B cell (primary cell): ENCODE results near the gene RPL29.

Experiments used
- EZH2 ChIP-seq: IDR thresholded peaks from 2 replicates; pipeline ENCODE4 v1.6.1; 2012; ENCODE audit warnings: borderline replicate concordance, low read depth, mild to moderate bottlenecking, moderate library complexity, low read length; ENCODE audit not compliant: insufficient read depth, poor library complexity, severe bottlenecking
- TF ChIP-seq, protein P1 (sequence below): fragments of 200-600 bp; IDR thresholded peaks from one replicate; pipeline ENCODE4 v1.8.0; 2022; ENCODE audit warnings: antibody characterized with exemption, mild to moderate bottlenecking

DNA sequence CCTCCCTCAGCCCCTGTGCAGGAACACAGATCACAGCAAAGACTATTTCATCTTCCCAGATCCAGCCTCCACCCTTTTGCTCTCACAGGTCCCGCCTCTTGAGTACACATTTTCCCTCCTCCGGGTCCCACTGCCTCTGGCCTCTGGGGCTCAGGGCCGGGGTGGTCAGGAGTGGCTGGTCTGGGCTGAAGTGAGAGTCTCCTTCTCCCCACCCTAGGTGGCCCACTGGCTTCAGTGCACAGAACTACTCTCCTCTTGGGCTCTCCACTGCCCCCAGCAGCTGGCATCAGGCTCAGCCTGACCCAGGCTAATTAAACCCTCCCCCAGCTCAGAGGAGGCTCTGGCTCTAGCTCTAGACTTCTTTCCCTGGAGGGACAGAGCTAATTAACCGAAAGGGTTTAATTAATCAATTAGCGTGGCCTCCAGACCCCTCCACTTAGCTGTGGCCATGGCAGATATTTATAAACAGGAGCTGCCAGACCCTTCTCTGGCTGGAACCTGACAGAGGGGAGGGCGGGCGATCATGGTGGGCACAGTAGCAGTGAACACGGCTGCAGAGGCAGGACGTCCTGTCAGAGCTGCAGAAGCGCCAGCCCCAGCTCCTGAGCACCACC, 45.5 kb upstream of the RPL29 start:
- TF ChIP-seq, protein P1, sequence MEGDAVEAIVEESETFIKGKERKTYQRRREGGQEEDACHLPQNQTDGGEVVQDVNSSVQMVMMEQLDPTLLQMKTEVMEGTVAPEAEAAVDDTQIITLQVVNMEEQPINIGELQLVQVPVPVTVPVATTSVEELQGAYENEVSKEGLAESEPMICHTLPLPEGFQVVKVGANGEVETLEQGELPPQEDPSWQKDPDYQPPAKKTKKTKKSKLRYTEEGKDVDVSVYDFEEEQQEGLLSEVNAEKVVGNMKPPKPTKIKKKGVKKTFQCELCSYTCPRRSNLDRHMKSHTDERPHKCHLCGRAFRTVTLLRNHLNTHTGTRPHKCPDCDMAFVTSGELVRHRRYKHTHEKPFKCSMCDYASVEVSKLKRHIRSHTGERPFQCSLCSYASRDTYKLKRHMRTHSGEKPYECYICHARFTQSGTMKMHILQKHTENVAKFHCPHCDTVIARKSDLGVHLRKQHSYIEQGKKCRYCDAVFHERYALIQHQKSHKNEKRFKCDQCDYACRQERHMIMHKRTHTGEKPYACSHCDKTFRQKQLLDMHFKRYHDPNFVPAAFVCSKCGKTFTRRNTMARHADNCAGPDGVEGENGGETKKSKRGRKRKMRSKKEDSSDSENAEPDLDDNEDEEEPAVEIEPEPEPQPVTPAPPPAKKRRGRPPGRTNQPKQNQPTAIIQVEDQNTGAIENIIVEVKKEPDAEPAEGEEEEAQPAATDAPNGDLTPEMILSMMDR: no peak
- TF ChIP-seq EZH2: no peak
